Measurements from ENCODE around the gene CELF5.
"Not testable (repeated sequence)": the region's sequence is repeated elsewhere in the genome, so short reads cannot be mapped to it uniquely, and the experiment has no call there.

The CELF5 gene

DNA sequence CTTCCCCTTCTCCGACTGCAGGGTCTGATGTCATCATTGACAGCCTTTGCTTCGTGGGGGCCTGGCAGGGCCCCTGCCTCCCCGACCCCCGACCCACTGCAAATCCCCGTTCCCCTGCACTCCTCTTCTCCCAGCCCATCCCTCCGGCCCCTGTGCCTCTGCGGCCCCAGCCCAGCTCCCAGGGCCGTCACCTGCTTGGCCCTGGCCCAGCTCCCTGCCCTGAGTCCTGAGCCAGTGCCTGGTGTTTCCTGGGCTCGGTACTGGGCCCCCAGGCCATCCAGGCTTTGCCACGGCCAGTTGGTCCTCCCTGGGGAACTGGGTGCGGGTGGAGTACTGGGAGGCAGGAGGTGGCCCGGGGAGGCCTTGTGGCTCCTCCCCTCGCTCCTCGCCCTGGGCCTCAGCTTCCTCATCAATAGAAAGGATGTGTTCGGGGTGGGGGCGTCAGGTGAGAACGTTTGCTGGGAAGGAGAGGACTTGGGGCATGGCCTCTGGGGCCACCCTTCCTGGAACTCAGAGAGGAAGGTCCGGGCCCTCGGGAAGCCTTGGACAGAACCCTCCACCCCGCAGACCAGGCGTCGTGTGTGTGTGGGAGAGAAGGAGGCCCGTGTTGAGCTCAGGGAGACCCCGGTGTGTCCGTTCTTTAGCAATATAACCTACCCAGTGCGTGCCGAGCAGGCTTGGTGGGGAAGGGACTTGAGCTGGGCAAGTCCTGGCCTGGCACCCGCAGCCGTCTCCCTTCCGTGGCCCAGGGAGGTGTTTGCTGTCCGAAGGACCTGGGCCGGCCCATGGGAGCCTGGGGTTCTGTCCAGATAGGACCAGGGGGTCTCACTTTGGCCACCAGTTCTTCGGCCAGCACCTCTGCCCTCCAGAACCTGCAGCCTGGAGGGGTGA lies 15.9 kb upstream of the CELF5 start:
- Mint-ChIP-seq H3K4me3 (no peak overlapping the region), H3K9me3 (no peaks in the 10 kb centered on the region), H3K27ac (no peak overlapping the region), H3K4me1 (ENCODE audit: low read depth) (no peaks in the 10 kb centered on the region), H3K36me3 (ENCODE audit: low read depth) (peaks cover 4% of the 10 kb centered on the region), H3K27me3 (ENCODE audit: low read depth) (no peaks in the 10 kb centered on the region)
- DNase-seq (ENCODE audit: low spot score): no peak

DNA sequence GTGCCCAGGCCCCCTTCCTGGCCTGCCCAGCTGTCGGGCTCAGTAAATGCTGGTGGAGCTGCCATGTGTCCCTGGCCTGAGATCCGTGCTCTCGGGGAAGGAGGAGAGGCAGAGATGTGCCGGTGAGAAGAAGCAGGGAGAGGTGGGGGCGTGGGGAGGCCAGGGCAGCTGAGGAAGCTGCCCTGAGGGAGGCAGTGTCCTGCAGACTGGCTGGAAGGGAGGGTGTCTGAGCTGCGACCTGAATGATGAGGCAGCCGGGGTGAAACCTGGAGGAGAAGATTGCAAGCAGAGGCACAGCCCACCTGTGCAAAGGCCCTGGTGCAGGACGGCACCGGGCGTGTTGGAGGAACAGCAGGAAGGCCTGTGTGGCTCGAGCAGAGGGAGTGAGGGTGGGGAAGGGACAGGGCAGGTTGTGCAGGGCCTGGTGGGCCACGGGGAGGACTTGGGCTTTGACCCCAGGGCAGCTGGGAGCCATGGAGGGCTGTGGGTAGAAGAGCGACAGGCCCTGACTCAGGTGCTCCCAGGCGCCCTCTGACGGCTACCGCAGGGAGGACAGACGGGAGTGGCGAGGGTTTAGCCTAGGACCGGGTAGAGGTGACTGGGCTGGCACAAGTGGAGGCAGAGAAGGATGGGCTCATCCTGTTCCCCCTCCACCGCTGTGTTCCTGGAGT lies 14.0 kb upstream of the CELF5 start:
- peak; percentile 40 for DNase-seq (ENCODE audit: low spot score)

DNA sequence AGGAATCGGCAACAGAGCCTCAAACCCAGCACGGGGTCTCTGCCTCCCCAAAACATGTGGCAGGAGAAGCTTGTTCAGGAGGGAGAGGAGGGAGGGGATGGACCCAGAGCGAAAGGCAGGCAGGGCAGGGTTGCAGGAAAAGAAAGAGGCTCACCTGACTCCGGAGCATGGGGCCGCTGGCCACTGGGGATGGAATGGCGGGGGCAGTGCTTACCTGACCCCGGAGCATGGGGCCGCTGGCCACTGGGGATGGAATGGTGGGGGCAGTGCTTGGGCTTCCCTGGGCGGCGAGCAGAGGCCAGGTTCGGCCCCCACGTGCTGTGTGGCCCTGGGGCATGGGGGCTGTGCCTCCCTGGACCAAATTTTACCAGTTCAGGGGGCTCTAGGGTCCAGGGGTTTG lies 13.3 kb upstream of the CELF5 start:
- no peak for DNase-seq (ENCODE audit: low spot score)
- peaks cover 4% of the 10 kb centered on the region for H3K36me3 Mint-ChIP-seq (ENCODE audit: low read depth)
- no peak overlapping the region for H3K4me3 Mint-ChIP-seq
- no peak overlapping the region for H3K27ac Mint-ChIP-seq
- H3K9me3 Mint-ChIP-seq: no peaks in the 10 kb centered on the region
- no peaks in the 10 kb centered on the region for H3K4me1 Mint-ChIP-seq (ENCODE audit: low read depth)
- no peaks in the 10 kb centered on the region for H3K27me3 Mint-ChIP-seq (ENCODE audit: low read depth)

More for the DNA sequence above, 14.0 kb upstream of the CELF5 start:
- H3K27ac Mint-ChIP-seq: peak overlapping the region; percentile 2
- no peaks in the 10 kb centered on the region for H3K4me1 Mint-ChIP-seq (ENCODE audit: low read depth)
- no peak overlapping the region for H3K4me3 Mint-ChIP-seq
- peaks cover 4% of the 10 kb centered on the region for H3K36me3 Mint-ChIP-seq (ENCODE audit: low read depth)
- no peaks in the 10 kb centered on the region for H3K27me3 Mint-ChIP-seq (ENCODE audit: low read depth)
- H3K9me3 Mint-ChIP-seq: no peaks in the 10 kb centered on the region

DNA sequence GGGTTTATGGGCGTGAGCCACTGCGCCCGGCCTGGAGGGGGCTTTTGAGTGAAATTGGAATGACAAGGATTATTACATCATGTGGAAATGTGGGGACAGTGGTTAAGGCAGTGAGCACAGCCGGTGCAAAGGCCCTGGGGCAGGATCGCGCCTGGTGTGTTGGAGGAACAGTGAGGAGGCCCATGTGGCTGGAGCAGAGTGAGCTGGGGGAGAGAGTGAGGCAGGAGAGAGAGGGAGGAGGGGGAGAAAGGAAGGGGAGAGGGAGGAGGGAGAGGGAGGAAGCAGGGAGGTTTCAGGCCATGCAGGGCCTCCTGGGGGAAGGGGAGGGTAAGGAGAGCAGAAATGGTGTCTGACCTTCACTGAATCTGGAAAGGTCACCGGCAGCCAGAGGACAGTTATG lies 11.3 kb upstream of the CELF5 start:
- Mint-ChIP-seq H3K4me3 (no peak overlapping the region), H3K27ac (no peak overlapping the region), H3K4me1 (ENCODE audit: low read depth) (no peaks in the 10 kb centered on the region), H3K9me3 (no peaks in the 10 kb centered on the region), H3K36me3 (ENCODE audit: low read depth) (peaks cover 2% of the 10 kb centered on the region), H3K27me3 (ENCODE audit: low read depth) (no peaks in the 10 kb centered on the region)
- DNase-seq (ENCODE audit: low spot score): no peak

DNA sequence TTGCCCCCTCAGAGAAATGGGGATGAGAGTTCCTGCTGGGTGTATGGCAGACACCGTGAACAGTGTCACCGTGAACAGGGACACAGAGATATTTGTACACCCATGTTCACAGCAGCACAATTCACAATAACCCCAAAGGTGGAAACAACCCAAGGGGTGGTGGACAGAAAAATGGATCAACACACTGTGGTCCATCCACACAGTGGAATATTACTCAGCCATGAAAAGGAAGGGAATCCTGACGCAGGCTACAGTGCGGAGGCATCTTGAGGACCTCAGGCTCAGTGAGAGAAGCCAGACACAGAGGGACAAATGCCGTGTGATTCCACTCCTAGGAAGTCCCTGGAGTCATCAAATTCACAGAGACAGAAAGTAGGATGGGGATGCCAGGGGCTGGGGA lies 7.6 kb upstream of the CELF5 start:
- no peaks in the 10 kb centered on the region for H3K36me3 Mint-ChIP-seq (ENCODE audit: low read depth)
- no peak for DNase-seq (ENCODE audit: low spot score)
- H3K4me1 Mint-ChIP-seq (ENCODE audit: low read depth): no peaks in the 10 kb centered on the region
- H3K27me3 Mint-ChIP-seq (ENCODE audit: low read depth): no peaks in the 10 kb centered on the region
- no peak overlapping the region for H3K27ac Mint-ChIP-seq
- H3K4me3 Mint-ChIP-seq: no peak overlapping the region
- H3K9me3 Mint-ChIP-seq: no peaks in the 10 kb centered on the region

DNA sequence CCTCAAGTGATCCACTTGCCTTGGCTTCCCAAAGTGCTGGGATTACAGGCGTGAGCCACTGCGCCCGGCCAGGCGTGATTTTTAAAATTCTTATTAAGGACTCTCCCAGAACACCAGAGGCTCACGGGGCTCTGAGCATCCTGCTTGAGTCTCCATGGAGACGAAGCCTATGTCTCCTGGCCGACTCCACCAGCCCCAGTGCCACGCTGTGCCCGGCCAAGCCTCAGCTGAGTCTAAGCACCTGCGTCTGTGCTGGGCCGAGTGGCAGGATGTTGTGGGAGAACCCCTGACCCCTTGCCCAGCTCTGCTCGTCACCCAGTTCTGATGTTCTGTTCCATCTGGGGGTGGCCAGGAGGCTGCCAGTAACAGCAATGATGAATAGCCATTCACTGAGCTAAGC lies 3.9 kb upstream of the CELF5 start:
- Mint-ChIP-seq H3K4me1 (ENCODE audit: low read depth) (no peaks in the 10 kb centered on the region), H3K27me3 (ENCODE audit: low read depth) (no peaks in the 10 kb centered on the region), H3K36me3 (ENCODE audit: low read depth) (no peaks in the 10 kb centered on the region), H3K9me3 (no peaks in the 10 kb centered on the region), H3K4me3 (no peak overlapping the region), H3K27ac (no peak overlapping the region)
- DNase-seq (ENCODE audit: low spot score): no peak

DNA sequence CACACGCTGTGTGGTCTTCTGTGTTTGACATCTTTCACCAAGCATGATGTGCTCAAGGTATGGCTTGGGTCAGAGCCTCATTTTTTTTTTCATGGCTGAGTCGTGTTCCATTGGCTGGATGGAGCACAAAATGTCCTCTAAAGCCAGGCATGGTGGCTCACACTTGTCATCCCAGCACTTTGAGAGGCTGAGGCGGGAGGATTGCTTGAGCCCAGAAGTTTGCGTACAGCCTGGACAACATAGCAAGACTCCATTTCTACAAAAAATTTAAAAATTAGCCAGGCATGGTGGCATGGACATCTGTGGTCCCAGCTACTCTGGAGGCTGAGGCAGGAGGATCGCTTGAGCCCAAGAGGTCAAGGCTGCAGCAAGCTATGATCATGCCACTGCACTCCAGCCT lies 2.9 kb upstream of the CELF5 start:
- H3K4me1 Mint-ChIP-seq (ENCODE audit: low read depth); DNase-seq (ENCODE audit: low spot score); H3K36me3 Mint-ChIP-seq (ENCODE audit: low read depth); H3K27me3 Mint-ChIP-seq (ENCODE audit: low read depth); H3K27ac Mint-ChIP-seq; H3K9me3 Mint-ChIP-seq; H3K4me3 Mint-ChIP-seq: not testable (repeated sequence)

DNA sequence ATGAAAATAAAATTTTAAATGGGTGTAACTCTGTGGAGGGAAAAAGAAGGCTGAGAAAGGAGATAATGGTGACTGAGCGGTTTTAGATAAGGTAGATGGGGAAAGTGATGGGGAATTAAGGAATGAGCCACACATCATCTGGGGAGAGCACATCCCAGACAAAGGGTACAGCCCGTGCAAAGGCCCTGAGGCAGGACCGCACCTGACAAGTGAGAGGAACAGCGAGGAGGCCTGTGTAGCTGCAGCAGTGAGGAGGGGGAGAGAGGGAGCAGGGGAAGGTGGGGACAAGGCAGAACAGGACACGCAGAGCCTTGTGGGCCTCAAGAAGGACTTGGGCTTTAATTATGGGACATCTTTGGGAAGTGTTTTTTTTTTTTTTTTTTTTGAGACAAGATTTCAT lies 1.8 kb upstream of the CELF5 start:
- Mint-ChIP-seq H3K4me3 (no peak overlapping the region), H3K4me1 (ENCODE audit: low read depth) (no peaks in the 10 kb centered on the region), H3K9me3 (no peaks in the 10 kb centered on the region), H3K27me3 (ENCODE audit: low read depth) (peaks cover 12% of the 10 kb centered on the region), H3K27ac (no peak overlapping the region), H3K36me3 (ENCODE audit: low read depth) (no peaks in the 10 kb centered on the region)
- no peak for DNase-seq (ENCODE audit: low spot score)

DNA sequence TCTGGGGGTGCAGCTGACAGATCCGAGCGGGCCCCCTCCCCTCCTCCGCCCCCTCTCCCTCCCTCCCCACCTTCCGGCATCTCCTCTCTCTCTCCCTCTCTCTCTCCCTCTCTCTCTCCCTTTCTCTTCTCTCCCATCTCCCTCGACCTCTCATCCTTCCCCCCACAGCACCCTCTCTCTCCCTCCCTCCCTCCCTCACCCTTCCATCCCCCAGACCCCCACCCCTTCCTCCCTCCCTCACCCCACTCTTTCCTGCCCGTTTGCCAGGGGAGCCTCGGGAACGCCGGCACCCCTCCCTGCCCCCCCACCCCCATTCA lies 666 bp downstream of the CELF5 start:
- Mint-ChIP-seq H3K36me3 (ENCODE audit: low read depth) (no peaks in the 10 kb centered on the region), H3K27ac (no peak overlapping the region), H3K9me3 (no peaks in the 10 kb centered on the region), H3K4me1 (ENCODE audit: low read depth) (no peaks in the 10 kb centered on the region), H3K4me3 (no peak overlapping the region), H3K27me3 (ENCODE audit: low read depth) (peaks cover 21% of the 10 kb centered on the region)
- no peak for DNase-seq (ENCODE audit: low spot score)

DNA sequence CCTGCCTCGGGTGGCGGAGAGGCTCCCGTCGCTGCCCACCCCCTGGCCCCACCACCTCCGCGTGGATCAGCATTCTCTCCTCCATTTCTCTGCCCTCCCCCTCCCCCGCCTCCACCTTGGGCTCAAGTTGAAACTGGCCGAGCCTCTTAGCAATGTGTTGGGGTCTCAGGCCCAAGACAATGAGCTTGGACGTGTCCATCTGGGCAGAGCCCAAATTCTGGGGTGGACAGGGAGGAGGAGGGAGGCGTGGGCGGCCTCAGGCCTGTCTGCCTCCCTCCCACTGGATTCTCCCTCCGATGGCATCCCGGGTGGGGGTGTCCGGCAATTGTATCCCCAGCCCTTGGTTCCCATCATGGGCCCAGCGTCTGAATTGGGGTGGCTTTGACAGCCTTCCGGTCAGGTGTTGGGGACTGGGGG lies 1.2 kb downstream of the CELF5 start:
- Mint-ChIP-seq H3K27me3 (ENCODE audit: low read depth) (peaks cover 21% of the 10 kb centered on the region), H3K4me1 (ENCODE audit: low read depth) (no peaks in the 10 kb centered on the region), H3K4me3 (no peak overlapping the region), H3K27ac (no peak overlapping the region), H3K9me3 (no peaks in the 10 kb centered on the region), H3K36me3 (ENCODE audit: low read depth) (no peaks in the 10 kb centered on the region)
- DNase-seq (ENCODE audit: low spot score): no peak

DNA sequence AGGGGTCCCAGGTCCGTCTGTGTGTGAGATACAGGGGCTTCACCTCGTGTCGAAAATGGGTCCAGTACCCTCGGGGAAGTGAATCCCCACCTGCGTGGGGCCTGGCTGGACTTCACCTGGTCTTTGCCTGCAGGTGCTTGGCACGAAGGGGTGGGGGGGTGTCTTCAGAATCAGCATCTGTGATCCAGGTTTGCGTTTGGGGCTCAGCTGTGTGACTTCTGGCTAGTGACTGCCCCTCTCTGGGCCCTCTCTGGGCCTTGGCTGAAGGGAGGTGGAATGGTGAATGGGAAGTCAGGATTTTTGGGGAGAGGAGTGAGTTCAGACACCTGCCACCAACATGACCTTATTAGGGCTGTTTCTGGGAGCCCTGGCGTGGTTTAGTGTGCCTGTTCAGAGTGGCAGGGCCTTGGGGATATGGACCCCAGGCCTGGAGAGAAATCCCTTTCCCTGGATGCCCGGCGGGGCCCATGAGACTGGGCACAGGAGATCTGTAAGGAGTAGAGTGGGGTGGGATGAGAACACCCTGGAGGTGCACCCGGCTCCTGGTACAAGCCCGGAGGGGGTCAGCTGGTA lies 2.7 kb downstream of the CELF5 start:
- H3K36me3 Mint-ChIP-seq (ENCODE audit: low read depth): no peaks in the 10 kb centered on the region
- no peaks in the 10 kb centered on the region for H3K4me1 Mint-ChIP-seq (ENCODE audit: low read depth)
- no peak overlapping the region for H3K27ac Mint-ChIP-seq
- no peak for DNase-seq (ENCODE audit: low spot score)
- no peaks in the 10 kb centered on the region for H3K9me3 Mint-ChIP-seq
- no peak overlapping the region for H3K4me3 Mint-ChIP-seq
- peaks cover 21% of the 10 kb centered on the region for H3K27me3 Mint-ChIP-seq (ENCODE audit: low read depth)

DNA sequence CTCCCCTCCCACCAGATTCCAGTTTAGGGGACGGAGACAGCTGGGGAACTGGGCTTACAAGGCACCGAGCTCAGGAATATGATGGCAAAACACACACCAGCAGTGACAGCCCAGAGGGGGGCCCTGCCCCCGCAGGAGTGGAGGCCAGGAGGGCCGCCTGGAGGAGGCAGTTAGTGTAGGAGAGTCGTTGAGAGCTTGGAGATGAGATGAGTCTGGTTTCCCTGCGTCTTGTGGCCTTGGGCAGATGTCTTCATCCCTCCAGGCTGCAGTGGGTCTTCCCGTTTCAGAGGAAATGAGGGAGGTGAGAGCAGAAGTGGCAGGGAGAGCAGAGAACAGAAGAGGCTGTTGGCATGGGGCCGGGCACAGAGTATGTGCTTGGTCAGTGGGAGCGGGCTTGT lies 4.9 kb downstream of the CELF5 start:
- H3K4me1 Mint-ChIP-seq (ENCODE audit: low read depth): no peaks in the 10 kb centered on the region
- H3K27me3 Mint-ChIP-seq (ENCODE audit: low read depth): peaks cover 21% of the 10 kb centered on the region
- no peak overlapping the region for H3K4me3 Mint-ChIP-seq
- H3K36me3 Mint-ChIP-seq (ENCODE audit: low read depth): no peaks in the 10 kb centered on the region
- H3K9me3 Mint-ChIP-seq: no peaks in the 10 kb centered on the region
- H3K27ac Mint-ChIP-seq: no peak overlapping the region
- no peak for DNase-seq (ENCODE audit: low spot score)

DNA sequence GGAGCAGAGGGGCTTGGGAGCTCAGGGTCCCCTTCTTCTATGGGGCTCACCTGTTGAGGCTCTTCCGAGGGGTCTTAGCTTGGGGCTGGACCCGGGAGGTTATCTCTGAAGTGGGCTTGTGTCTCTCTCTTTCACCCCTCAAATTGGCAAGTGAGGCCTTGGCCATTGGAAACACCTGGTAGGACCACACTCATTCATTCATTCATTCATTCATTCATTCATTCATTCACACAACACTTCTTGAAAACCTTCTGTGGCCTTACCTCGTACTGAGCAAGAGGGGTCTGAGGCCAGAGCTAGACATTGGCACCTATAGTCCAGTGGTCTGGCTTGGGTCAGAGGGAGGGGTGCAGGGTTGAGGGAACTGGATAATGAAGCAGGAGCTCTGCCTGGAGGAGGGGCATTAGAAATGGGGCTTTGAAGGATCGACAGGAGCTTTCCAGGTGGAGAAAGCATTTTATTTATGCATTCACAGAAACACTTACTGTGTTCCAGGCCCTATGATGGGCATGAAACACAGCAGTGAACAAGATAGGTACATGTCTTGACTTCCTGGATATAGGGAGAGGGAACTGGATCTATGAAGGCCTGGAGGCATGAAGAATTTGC lies 5.5 kb downstream of the CELF5 start:
- H3K4me3 Mint-ChIP-seq: no peak overlapping the region
- peaks cover 21% of the 10 kb centered on the region for H3K27me3 Mint-ChIP-seq (ENCODE audit: low read depth)
- no peaks in the 10 kb centered on the region for H3K36me3 Mint-ChIP-seq (ENCODE audit: low read depth)
- H3K4me1 Mint-ChIP-seq (ENCODE audit: low read depth): no peaks in the 10 kb centered on the region
- DNase-seq (ENCODE audit: low spot score): no peak
- no peak overlapping the region for H3K27ac Mint-ChIP-seq
- H3K9me3 Mint-ChIP-seq: no peaks in the 10 kb centered on the region

DNA sequence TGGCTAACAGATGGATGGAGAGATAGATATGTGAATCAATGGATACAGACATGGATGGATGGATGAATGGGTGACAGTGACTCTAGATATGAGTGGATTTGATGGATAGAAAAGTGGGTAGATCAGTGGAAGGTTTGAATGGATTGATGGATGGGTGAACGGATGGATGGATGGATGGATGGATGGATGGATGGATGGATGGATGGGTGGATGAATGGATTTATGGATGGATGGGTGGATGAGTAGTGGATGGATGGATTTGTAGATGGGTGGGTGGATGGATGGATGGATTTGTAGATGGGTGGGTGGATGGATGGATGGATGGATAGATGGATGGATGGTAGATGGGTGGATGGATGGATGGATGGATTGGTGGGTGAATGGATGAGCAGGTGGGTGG lies 6.8 kb downstream of the CELF5 start:
- Mint-ChIP-seq H3K27me3 (ENCODE audit: low read depth) (peaks cover 18% of the 10 kb centered on the region), H3K4me1 (ENCODE audit: low read depth) (no peaks in the 10 kb centered on the region), H3K4me3 (no peak overlapping the region), H3K9me3 (no peaks in the 10 kb centered on the region), H3K36me3 (ENCODE audit: low read depth) (no peaks in the 10 kb centered on the region), H3K27ac (no peak overlapping the region)
- no peak for DNase-seq (ENCODE audit: low spot score)

All from T-helper 2 cell treated with Interferon-gamma antibody and Interleukin-4, amounts not matched to agents 5 μg/mL and 100 μg/mL, for 36 hours (primary cell).